HG03196 (cell line): Measurements from ENCODE around the gene DRC1.

Experiments
- ATAC-seq: cut with Tn5 transposase; IDR thresholded peaks from one replicate; pipeline ENCODE4 v1.9.1; 2021; ENCODE audit not compliant: unreplicated experiment

DRC1 gene

GRCh38 chr2:26442707-26443106 is 41.0 kb downstream of the DRC1 start:
- ATAC-seq = no peak

- no peak for ATAC-seq
Observed at GRCh38 chr2:26444236-26444635, 42.5 kb downstream of the DRC1 start.

GRCh38 chr2:26448651-26449050 is 46.9 kb downstream of the DRC1 start:
- ATAC-seq = no peak

GRCh38 chr2:26449278-26450030 is 47.7 kb downstream of the DRC1 start:
- no peak for ATAC-seq

DNA sequence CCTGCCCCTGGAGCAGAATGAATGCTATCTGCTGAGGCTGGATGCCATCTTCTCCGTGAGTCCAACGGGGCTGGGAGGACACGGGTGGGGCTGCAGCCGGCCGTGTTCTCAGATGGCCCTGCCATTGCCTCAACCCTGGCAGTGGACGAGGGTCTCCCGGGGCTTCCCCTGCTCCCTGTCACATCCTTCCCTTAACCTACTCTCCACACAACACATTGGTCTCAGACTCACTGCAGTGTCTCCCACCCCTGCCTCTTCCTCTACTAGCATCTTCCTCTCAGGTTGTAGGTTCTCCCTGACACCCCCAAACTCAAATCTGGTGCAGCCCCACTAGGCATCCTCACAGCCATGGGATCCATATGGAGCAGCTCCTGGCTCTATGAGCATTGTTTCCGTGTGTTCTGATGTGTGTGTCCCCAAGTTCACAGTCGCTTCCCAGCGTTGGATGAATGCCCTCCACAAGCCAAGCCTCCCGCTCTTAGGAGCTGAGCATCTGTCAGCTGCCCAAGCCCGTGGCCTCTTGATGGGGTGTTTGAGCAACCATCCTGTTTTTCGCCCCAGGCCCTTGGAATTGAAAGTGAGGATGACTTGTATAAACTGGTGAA is 48.4 kb downstream of the DRC1 start:
- ATAC-seq = no peak

DNA sequence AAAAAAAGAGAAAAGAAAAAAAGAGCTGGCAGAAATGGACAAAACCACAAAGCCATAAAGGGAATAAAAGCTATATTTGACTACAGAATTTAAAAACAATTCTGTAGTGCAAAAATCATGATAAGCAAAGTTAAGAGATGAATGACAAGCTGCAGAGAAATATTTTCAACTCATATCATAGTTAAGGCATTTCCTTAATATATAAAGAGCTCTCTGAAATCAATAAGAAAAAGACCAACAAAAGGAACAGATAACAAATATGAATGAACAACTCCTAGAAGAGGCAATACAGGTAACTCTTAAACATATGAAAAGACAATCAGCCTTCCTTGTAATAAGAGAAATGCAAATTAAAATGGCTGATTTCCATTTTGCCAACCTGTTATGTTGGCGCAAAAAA is 50.0 kb downstream of the DRC1 start:
- no peak for ATAC-seq

- ATAC-seq = no peak
Observed at GRCh38 chr2:26453421-26454329, 52.0 kb downstream of the DRC1 start.

DNA sequence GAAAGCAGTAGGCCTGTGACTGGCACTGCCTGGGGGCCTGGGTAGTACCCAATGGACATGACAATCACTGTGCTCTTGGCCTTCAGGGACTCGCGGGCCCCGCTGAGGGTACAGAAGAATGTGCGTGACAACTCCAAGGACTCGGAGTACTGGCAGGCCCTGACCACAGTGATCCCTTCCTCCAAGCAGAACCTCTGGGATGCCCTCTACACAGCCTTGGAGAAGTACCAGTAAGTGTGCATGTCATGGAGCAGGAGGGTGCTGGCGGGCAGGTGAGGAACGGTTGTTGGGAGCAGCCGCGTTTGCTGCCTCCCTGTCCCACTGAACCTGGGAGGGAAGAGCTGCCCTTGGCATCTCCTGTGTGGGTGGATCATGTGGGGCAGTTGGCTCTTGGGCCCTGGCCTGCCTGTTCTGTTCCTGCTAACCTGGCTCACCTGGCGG is 52.9 kb downstream of the DRC1 start:
- ATAC-seq = no peak

- ATAC-seq = no peak
Observed at GRCh38 chr2:26455037-26455669, 53.4 kb downstream of the DRC1 start.

DNA sequence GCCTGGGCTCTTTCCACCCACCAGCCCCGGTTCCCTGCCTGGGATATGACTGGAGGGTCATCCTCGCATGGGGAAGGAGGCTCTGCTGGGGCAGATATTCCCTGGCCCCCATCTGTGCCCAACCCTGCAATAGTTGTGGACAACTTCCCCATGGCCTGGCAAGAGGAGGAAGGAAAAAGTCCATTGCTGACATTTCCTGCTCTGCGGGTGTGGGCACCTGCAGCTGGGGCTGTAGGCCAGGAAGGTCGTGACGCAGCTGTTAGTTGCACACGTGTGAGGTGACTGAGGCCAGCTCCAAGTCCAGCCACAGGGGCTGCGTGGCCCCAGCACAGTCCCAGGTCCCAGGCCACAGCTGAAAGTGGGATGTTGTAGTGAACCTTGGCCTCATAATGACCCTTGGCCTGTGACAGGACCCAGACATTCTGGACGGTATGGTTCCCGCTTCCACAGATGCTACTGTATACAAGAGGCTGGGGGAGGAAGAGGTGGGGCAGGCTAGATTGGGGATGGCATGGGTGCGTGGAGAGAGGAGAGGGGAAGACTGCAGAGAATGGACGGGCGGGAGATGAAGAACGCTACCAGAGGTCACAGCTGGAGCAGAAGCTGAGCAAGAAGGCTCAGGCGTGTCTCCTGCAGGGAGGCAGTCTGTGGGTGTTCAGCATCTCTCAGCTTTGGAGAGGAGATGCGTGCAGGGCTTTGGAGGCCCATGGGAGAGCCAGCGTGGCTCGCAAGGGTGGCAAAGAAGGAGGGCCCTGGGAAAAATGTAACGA is 54.1 kb downstream of the DRC1 start:
- no peak for ATAC-seq

- ATAC-seq = no peak
Observed at GRCh38 chr2:26456440-26457250, 54.9 kb downstream of the DRC1 start.

- ATAC-seq = no peak
Observed at GRCh38 chr2:26457251-26457666, 55.5 kb downstream of the DRC1 start.

DNA sequence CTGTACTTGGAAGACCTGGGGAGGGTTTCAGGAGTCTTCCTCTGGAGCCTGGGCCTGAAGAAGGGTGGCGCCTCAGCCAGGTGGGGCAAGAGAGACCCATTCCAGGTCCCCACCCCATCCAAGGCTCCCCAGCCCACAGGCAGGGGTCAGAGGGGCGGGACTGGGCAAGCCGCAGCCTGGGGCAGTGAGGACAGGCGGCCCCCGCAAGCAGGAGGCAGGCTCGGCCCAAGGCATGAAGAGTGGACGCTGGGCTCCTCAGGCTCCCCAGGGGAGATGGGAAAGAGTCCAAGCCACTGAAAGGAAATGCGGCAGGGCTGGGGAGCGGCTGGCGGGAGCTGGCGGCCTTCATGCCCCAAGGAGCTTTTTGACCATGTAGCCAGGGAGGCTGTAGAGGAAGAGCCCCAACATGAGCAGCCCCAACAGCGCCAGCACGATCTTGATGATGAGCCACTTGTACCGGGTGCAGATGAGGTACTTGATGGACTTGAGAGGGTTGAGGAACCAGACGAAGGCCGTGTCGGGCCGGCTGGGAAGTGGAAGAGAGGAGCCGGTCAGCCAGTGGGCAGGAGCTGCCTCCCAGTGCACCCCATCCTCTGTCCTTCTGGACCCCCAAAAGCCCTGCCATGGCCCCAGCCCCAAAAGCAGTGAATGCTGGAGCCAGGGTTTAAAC is 56.1 kb downstream of the DRC1 start:
- no peak for ATAC-seq

DNA sequence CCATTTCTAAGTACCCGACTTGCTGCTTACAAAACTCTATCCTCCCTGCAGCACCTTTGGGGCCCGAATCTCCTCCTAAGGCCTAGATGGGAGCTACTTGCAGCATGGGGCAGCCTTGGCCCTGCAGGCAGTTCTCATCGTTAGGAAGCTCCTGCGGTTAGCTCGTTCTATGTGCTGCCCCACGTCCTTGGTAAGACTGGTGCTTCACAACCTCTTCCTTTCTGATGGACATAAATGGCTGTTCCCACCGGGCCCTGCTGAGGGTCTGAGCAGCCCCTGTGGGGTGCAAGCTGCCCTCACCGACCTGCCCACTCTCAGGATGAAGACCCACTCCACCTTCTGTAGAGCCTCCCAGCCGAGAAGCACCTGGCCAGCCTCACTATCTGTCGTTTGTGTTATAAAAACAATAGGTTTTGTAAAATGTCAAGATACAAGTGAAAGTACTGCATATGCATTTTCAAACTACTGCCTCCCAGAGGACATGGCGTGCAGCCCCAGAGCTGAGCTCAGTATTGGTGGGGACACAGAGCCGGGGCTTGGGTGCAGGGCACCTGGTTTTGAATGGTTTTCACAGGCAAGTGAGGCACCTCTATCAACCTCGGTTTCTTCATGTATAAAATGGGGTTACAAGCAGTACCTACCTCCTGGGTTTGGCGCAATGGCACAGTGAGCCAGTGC is 56.8 kb downstream of the DRC1 start:
- no peak for ATAC-seq

DNA sequence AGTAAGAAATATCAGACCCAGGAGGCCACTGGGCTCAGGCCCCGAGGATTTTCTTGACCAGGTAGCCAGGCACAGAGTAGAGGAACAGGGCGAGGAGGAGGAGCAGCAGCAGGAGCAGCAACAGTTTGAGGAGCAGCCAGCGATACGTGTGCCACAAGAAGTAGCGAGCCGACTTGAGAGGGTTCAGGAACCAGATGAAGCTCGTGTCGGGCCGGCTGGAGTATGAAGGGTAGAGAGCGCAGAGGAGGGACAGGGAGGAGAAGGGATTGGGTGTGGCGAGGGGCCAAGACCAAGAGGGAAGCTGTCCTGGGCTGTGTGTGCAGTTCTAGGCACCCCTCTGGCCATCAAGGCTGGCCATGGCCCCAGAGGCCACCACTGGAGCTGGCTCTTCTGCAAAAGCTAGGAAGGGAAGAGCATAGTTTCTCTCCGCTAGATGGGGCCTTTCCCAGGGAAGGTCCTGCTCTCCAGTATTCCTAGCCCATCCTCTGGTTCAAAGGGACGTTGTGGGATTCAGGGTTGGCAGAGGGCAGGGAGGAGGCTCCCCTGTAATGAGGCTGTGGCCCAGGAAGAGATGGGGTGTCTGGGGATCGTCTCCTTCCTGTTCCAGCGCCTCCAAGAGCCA is 58.4 kb downstream of the DRC1 start:
- no peak for ATAC-seq

DNA sequence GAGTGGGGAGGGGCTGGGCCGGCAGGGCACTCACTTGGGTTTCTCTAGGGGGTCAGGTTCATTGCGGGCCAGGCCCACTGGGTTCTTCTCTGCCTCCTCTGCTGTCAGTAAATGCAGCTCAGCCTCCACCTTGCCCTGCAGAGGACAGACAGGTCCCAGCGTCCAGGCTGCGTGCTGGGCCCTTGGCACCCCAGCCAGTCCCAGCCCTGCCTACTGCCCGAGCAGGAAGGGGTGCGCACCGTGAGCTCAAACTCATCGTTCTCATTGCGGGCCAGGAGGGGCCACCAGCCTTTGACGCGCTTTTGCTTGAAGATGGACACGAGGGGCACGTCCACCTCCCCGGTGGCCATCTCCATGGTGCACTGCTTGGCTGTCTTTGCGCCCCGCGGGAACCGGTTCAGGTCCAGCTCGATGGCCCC is 58.9 kb downstream of the DRC1 start:
- ATAC-seq = no peak

DNA sequence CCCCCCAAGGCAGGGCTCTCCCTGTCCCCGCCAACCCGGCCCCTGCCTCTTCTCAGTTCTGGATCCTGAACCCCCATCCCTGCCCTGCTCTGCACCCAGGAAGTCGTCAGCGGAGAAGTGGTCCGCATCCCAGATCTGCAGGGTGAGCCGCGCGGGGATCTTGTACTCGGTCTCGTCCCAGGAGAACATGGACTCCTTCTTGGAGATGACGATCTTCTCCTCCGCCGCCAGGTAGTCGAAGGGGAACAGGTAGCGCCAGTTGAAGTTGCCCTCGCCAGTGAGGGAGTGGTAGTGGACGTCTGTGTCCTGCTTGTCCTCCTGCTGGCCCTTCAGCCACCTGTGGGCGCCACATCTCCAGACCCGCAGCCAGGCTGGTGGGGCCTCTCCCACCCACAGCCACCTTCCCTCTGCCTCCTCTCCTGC is 59.9 kb downstream of the DRC1 start:
- ATAC-seq = no peak

- ATAC-seq = no peak
Observed at GRCh38 chr2:26462100-26462499, 60.4 kb downstream of the DRC1 start.
